HepG2 (cell line): ENCODE measurements around the gene GPATCH3. TPM values are rescaled to one million over a fixed set of nuclear protein-coding genes. Genes with fewer than 3 reads are reported as not detected.

Source experiments
- DNMT1 ChIP-seq: sonication (generic); formaldehyde crosslinking; IDR thresholded peaks from 2 replicates; pipeline ENCODE4 v1.5.1; 2020; ENCODE audit warnings: mild to moderate bottlenecking, missing genetic modification reagents
- HHEX ChIP-seq: IDR thresholded peaks from 2 replicates; pipeline ENCODE4 v1.6.1; 2016; ENCODE audit warnings: control low read depth
- KAT7 ChIP-seq: IDR thresholded peaks from 2 replicates; pipeline ENCODE4 v1.6.1; 2018; ENCODE audit warnings: borderline replicate concordance, missing compliant biosample characterization
- MAZ ChIP-seq, 2 experiments: sonication (generic) in 1 of 2; formaldehyde crosslinking in 1 of 2; IDR thresholded peaks; 2 replicates each; pipeline versions ENCODE4 v1.5.0 to v1.6.1; 2012 to 2020; ENCODE audit warnings: low read depth in 2 of 2, mild to moderate bottlenecking in 2 of 2, borderline replicate concordance in 1 of 2, improper control_type of control experiment in 1 of 2, low read length in 1 of 2, missing genetic modification reagents in 1 of 2, moderate library complexity in 1 of 2
- NFATC3 ChIP-seq: sonication (generic); formaldehyde crosslinking; IDR thresholded peaks from 2 replicates; pipeline ENCODE4 v1.5.1; 2020; ENCODE audit warnings: mild to moderate bottlenecking, missing genetic modification reagents
- RNF2 ChIP-seq: fragments of 450-650 bp; conservative IDR thresholded peaks from 2 replicates; pipeline ENCODE4 v1.6.1; 2016; ENCODE audit warnings: low read depth
- STAG1 ChIP-seq: sonication (generic); formaldehyde crosslinking; IDR thresholded peaks from 2 replicates; pipeline ENCODE4 v1.4.0; 2020; ENCODE audit warnings: missing genetic modification reagents
- TGIF2 ChIP-seq: IDR thresholded peaks from 2 replicates; pipeline ENCODE4 v1.6.1; 2016; ENCODE audit warnings: control low read depth, missing compliant biosample characterization
- ZFAT ChIP-seq: sonication (generic); formaldehyde crosslinking; conservative IDR thresholded peaks from 2 replicates; pipeline ENCODE4 v1.8.1; 2023; ENCODE audit warnings: missing genetic modification reagents, inconsistent platforms
- ZNF205 ChIP-seq: IDR thresholded peaks from 2 replicates; pipeline ENCODE4 v1.6.1; 2018; ENCODE audit warnings: missing biosample characterization, missing genetic modification reagents
- ZNF263 ChIP-seq: sonication (generic); formaldehyde crosslinking; IDR thresholded peaks from 2 replicates; pipeline ENCODE4 v1.4.0; 2020; ENCODE audit warnings: missing genetic modification reagents
- ZNF776 ChIP-seq: sonication (generic); formaldehyde crosslinking; IDR thresholded peaks from 2 replicates; pipeline ENCODE4 v1.4.0; 2020; ENCODE audit warnings: mild to moderate bottlenecking, missing genetic modification reagents
- polyA plus RNA-seq, 8 experiments: library from polyadenylated mRNA; depleted of rRNA in 3 of 8; stranded (reverse) in 7 of 8; unstranded in 1 of 8; fragments of >200 nt; fragmentation: Illumina TruSeq in 4 of 8; extraction: Trizol in 4 of 8; gene quantifications; 2 replicates each; pipeline versions ENCODE4 v1.2.1 to v1.2.3, GENCODE V29; 2011 to 2016; ENCODE audit warnings: low read depth in 4 of 8, missing spikeins in 1 of 8, mixed read lengths in 1 of 8; ENCODE audit not compliant: insufficient read depth in 1 of 8
- total RNA-seq, 5 experiments: library from RNA; depleted of rRNA; stranded (reverse); fragments of >200 nt; fragmentation: Illumina TruSeq; extraction: Trizol; gene quantifications; 2 replicates each; pipeline ENCODE4 v1.2.3, GENCODE V29; 2016; ENCODE audit warnings: low read depth in 1 of 5
- TF ChIP-seq, protein P1 (sequence below): sonication (generic); formaldehyde crosslinking; IDR thresholded peaks from 2 replicates; pipeline ENCODE4 v1.4.0; 2020; ENCODE audit warnings: missing genetic modification reagents
- TF ChIP-seq, protein P2 (sequence below): IDR thresholded peaks from 2 replicates; pipeline ENCODE4 v1.6.1; 2016; ENCODE audit warnings: low read depth
- TF ChIP-seq, protein P3 (sequence below), 2 experiments: sonication (generic) in 1 of 2; formaldehyde crosslinking in 1 of 2; IDR thresholded peaks; 2 replicates each; pipeline versions ENCODE4 v1.6.1 to v1.9.0; 2014 to 2022; ENCODE audit warnings: antibody characterized with exemption in 1 of 2, borderline replicate concordance in 1 of 2, inconsistent platforms in 1 of 2, low read depth in 1 of 2, missing genetic modification reagents in 1 of 2
- TF ChIP-seq, protein P4 (sequence below): sonication (generic); formaldehyde crosslinking; IDR thresholded peaks from 2 replicates; pipeline ENCODE4 v1.4.0; 2020; ENCODE audit warnings: mild to moderate bottlenecking, missing genetic modification reagents
- TF ChIP-seq, protein P5 (sequence below): IDR thresholded peaks from 2 replicates; pipeline ENCODE4 v1.6.1; 2016
- TF ChIP-seq, protein P6 (sequence below): sonication (generic); formaldehyde crosslinking; IDR thresholded peaks from 2 replicates; pipeline ENCODE4 v1.8.1; 2023; ENCODE audit warnings: mild to moderate bottlenecking, missing genetic modification reagents, borderline replicate concordance

Gene GPATCH3
- total and polyA plus RNA-seq, 2 of the 13 experiments (the other 11 are each of a cell fraction or from before 2014, with no cell fraction given): 8.3 to 11.0 TPM

DNA sequence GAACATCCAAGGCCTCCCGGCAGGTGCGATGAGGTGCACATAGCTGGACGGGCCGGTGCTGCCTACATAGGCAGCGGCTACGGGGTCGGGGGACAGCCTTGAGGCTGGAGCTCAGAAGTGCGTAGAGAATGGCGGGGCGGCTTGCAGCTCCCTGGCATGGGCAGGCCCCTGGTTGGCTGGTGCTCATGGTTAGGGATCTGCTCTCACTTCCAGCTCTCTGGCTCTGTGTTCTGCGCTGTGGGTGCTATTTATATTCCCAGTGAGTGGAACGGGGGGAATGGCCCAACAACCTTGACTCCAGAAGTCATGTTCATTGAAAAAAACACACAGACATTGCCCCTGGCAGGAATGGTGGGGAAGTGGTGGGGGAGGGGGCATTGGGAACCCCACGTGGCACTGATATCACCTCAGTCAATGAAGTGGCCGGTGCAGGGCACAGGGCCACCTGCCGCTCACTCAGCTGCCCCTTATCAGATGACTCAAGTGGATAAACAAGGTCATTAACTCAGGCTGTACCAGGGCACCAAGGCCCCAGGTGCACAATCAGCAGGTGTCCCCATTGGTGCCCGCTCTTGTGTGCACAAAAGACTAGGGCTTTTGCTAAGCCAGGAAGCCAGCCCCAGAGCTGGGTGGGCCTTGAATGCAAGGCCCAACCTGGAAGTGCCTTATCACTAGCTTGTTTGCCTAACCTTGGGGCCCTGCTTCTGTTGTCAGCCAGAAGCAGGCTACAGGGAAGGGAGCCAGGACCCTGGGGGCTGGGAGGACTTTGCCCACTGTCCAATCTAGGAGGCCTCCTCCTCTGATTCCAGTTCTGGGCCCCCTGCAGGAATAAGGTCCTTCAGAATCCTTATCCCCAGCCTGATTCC, 13.7 kb upstream of the GPATCH3 start, which contains the start of gene NR0B2 (continued):
- TF ChIP-seq MAZ (IDR thresholded peaks at IDR 0.05; ENCODE audit: borderline replicate concordance, low read depth, low read length) (peak; percentile 53; the same call in 1 of the 2 replicates), MAZ (CRISPR knock-in tag; IDR thresholded peaks at IDR 0.05; ENCODE audit: low read depth) (peak; percentile 81; the same call in 1 of the 2 replicates), HHEX (CRISPR knock-in tag) (peak; percentile 78; the same call in 1 of the 2 replicates), ZFAT (CRISPR knock-in tag) (no peak), ZNF263 (CRISPR knock-in tag) (peak; percentile 85), ZNF776 (peak; percentile 86; the same call in 1 of the 2 replicates), NFATC3 (CRISPR knock-in tag) (0 out of 2 replicates have a peak, but pooled peaks have one; percentile 18), DNMT1 (CRISPR knock-in tag) (no peak), RNF2 (no peak), KAT7 (CRISPR knock-in tag) (peak; percentile 72), TGIF2 (CRISPR knock-in tag) (peak; percentile 32; the same call in 1 of the 2 replicates), STAG1 (CRISPR knock-in tag) (peak; percentile 40), ZNF205 (CRISPR knock-in tag) (peak; percentile 73; the same call in 1 of the 2 replicates)
- TF ChIP-seq, protein P1, sequence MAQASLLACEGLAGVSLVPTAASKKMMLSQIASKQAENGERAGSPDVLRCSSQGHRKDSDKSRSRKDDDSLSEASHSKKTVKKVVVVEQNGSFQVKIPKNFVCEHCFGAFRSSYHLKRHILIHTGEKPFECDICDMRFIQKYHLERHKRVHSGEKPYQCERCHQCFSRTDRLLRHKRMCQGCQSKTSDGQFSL (CRISPR knock-in tag): peak; percentile 33; the same call in 1 of the 2 replicates
- TF ChIP-seq, protein P2, sequence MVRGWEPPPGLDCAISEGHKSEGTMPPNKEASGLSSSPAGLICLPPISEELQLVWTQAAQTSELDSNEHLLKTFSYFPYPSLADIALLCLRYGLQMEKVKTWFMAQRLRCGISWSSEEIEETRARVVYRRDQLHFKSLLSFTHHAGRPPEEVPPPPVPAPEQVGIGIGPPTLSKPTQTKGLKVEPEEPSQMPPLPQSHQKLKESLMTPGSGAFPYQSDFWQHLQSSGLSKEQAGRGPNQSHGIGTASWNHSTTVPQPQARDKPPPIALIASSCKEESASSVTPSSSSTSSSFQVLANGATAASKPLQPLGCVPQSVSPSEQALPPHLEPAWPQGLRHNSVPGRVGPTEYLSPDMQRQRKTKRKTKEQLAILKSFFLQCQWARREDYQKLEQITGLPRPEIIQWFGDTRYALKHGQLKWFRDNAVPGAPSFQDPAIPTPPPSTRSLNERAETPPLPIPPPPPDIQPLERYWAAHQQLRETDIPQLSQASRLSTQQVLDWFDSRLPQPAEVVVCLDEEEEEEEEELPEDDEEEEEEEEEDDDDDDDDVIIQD: peak; percentile 55; the same call in 1 of the 2 replicates
- TF ChIP-seq, protein P3, sequence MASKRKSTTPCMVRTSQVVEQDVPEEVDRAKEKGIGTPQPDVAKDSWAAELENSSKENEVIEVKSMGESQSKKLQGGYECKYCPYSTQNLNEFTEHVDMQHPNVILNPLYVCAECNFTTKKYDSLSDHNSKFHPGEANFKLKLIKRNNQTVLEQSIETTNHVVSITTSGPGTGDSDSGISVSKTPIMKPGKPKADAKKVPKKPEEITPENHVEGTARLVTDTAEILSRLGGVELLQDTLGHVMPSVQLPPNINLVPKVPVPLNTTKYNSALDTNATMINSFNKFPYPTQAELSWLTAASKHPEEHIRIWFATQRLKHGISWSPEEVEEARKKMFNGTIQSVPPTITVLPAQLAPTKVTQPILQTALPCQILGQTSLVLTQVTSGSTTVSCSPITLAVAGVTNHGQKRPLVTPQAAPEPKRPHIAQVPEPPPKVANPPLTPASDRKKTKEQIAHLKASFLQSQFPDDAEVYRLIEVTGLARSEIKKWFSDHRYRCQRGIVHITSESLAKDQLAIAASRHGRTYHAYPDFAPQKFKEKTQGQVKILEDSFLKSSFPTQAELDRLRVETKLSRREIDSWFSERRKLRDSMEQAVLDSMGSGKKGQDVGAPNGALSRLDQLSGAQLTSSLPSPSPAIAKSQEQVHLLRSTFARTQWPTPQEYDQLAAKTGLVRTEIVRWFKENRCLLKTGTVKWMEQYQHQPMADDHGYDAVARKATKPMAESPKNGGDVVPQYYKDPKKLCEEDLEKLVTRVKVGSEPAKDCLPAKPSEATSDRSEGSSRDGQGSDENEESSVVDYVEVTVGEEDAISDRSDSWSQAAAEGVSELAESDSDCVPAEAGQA (IDR thresholded peaks at IDR 0.05; ENCODE audit: low read depth): peak; percentile 61; the same call in 1 of the 2 replicates
- TF ChIP-seq, protein P3 (CRISPR knock-in tag; IDR thresholded peaks at IDR 0.05; ENCODE audit: borderline replicate concordance): no peak; the same call in 1 of the 2 replicates
- TF ChIP-seq, protein P4, sequence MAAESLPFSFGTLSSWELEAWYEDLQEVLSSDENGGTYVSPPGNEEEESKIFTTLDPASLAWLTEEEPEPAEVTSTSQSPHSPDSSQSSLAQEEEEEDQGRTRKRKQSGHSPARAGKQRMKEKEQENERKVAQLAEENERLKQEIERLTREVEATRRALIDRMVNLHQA: no peak
- TF ChIP-seq, protein P5, sequence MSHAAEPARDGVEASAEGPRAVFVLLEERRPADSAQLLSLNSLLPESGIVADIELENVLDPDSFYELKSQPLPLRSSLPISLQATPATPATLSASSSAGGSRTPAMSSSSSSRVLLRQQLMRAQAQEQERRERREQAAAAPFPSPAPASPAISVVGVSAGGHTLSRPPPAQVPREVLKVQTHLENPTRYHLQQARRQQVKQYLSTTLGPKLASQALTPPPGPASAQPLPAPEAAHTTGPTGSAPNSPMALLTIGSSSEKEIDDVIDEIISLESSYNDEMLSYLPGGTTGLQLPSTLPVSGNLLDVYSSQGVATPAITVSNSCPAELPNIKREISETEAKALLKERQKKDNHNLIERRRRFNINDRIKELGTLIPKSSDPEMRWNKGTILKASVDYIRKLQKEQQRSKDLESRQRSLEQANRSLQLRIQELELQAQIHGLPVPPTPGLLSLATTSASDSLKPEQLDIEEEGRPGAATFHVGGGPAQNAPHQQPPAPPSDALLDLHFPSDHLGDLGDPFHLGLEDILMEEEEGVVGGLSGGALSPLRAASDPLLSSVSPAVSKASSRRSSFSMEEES (CRISPR knock-in tag): peak; percentile 99
- TF ChIP-seq, protein P6, sequence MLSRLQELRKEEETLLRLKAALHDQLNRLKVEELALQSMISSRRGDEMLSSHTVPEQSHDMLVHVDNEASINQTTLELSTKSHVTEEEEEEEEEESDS: peak; percentile 15; the same call in 1 of the 2 replicates
